ENCODE data around the gene NPAS2.

Gene NPAS2

GRCh38 chr2:100960688-100961087 lies 140.7 kb downstream of the NPAS2 start:
- no peak for TF ChIP-seq CTCF (IDR thresholded peaks at IDR 0.05; ENCODE audit: low read depth, low read length)
- no peak for DNase-seq (ENCODE audit: extremely low read depth, low read depth)

- DNase-seq (ENCODE audit: extremely low read depth, low read depth): no peak
- no peak for TF ChIP-seq CTCF (IDR thresholded peaks at IDR 0.05; ENCODE audit: low read depth, low read length)
These were observed 142.6 kb downstream of the NPAS2 start for GRCh38 chr2:100962366-100963025.

DNA sequence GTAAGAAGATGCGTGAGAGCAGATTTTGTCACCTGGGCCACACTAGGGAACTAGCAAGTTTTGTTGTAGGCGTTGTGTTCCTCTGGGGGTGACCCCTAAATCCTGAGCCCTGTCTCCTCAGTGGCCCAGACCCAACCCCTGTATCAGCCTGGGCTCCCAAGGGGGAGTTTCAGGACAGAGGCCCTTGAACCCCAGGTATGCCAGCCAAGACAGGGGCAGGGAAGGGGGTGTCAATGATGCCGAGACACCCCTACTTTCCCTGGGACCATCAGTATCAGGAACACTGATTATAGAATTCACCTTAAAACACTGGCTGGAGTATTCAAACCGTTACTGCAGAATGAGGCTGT lies 143.1 kb downstream of the NPAS2 start:
- no peak for TF ChIP-seq CTCF (IDR thresholded peaks at IDR 0.05; ENCODE audit: low read depth, low read length)
- no peak for DNase-seq (ENCODE audit: extremely low read depth, low read depth)

DNA sequence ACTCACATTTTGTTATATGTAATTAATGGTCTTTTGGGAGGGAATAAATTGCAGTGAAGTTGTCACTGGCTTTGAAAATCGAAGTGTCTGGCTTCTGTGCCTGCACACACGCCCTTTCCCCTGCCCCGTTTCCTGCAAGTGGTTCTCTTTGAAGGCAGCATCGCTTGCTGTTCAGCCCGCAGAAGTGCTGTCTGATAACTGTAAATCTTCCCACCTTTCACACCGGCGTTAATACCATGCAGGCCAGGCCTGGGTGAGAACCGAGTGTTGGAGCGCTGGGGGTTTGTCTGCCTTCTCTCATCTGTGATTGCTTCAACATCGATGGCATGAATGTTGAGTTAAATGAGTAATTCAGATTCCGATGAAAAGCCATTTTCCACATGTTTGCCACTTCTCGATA lies 144.3 kb downstream of the NPAS2 start:
- DNase-seq (ENCODE audit: extremely low read depth, low read depth): no peak
- no peak for TF ChIP-seq CTCF (IDR thresholded peaks at IDR 0.05; ENCODE audit: low read depth, low read length)

GRCh38 chr2:100964681-100965169 lies 144.8 kb downstream of the NPAS2 start:
- no peak for DNase-seq (ENCODE audit: extremely low read depth, low read depth)
- TF ChIP-seq CTCF (IDR thresholded peaks at IDR 0.05; ENCODE audit: low read depth, low read length): no peak

DNA sequence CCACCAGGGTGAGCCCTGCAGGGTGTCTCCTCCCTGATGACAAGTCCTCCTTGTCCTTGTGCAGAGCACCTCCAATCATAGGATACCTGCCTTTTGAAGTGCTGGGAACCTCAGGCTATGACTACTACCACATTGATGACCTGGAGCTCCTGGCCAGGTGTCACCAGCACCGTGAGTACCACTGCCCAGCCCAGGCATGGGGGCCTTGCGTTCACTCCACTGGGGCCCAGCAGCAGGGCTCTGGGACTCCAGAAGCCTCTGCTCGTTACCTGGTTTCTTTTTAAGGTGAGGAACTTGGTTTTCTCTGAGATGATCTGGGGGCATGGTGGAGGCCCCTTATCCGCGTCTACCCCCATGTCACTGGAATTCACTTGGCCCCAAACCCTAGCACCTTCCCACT lies 145.7 kb downstream of the NPAS2 start:
- DNase-seq (ENCODE audit: extremely low read depth, low read depth): no peak
- TF ChIP-seq CTCF (IDR thresholded peaks at IDR 0.05; ENCODE audit: low read depth, low read length): no peak

DNA sequence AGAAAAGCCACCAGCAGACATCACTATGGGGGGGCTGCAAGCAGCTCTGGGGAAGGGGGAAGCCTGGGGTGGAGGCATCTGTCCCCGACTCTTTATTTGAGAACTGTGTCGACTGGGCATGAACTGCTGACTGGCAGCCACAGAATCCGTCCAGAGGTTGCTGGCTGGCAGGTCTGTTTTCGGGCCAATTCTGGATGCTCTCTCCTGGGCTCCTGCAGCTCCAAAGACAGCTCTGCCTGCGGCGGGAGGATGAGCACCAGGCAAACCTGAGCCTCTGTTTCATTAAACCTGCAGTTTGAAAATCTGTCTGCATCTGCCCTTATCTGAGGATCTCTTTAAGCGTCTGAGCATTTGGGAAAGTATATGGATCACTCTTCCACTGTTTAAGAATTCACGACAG lies 147.8 kb downstream of the NPAS2 start:
- no peak for TF ChIP-seq CTCF (IDR thresholded peaks at IDR 0.05; ENCODE audit: low read depth, low read length)

More for the DNA sequence above, 147.8 kb downstream of the NPAS2 start:
- no peak for DNase-seq (ENCODE audit: extremely low read depth, low read depth)

Data from AG09319 (cell line).